Upper lobe of left lung (tissue), 6 donors: ENCODE results near the gene NINJ2. TPM values are rescaled to one million over a fixed set of nuclear protein-coding genes. Genes with fewer than 3 reads are reported as not detected.

ENCODE experiments used
- ATAC-seq, 2 donors: fragments of 200-7000 bp; cut with Tn5 transposase; one replicate each; pipeline ENCODE4 v1.9.1; 2022; ENCODE audit warnings: mild to moderate bottlenecking in 2 of 2, moderate library complexity in 2 of 2; ENCODE audit not compliant: low FRiP score in 2 of 2
- DNase-seq, 2 donors: peaks; one replicate each; pipeline ENCODE4 v3.0.0-alpha.2; 2019 to 2020
- H3K27ac ChIP-seq, 4 donors: fragments of 200-600 bp; sonication (generic); one replicate each; pipeline ENCODE4 v1.5.1; 2016 to 2019
- H3K27me3 ChIP-seq, 4 donors: fragments of 200-600 bp; sonication (generic); one replicate each; pipeline ENCODE4 v1.5.1; 2017 to 2019
- H3K36me3 ChIP-seq, 4 donors: fragments of 200-600 bp; sonication (generic); one replicate each; pipeline ENCODE4 v1.5.1; 2016 to 2019
- H3K4me1 ChIP-seq, 4 donors: fragments of 200-600 bp; sonication (generic); one replicate each; pipeline ENCODE4 v1.5.1; 2018 to 2019
- H3K4me3 ChIP-seq, 4 donors: fragments of 200-600 bp; sonication (generic); one replicate each; pipeline ENCODE4 v1.5.1; 2017 to 2019; ENCODE audit warnings: mild to moderate bottlenecking in 2 of 4, moderate library complexity in 1 of 4
- H3K9me3 ChIP-seq, 4 donors: fragments of 200-600 bp; sonication (generic); one replicate each; pipeline ENCODE4 v1.5.1; 2018 to 2019
- EP300 ChIP-seq, 4 donors: sonication (generic); formaldehyde crosslinking; IDR thresholded peaks; one replicate each; pipeline ENCODE4 v1.5.1; 2017; ENCODE audit warnings: antibody characterized with exemption in 4 of 4, control low read depth in 2 of 4
- POLR2A ChIP-seq, 4 donors: fragments of 450-650 bp; IDR thresholded peaks; one replicate each; pipeline ENCODE4 v1.5.1; 2016 to 2017; ENCODE audit warnings: antibody characterized with exemption in 4 of 4, mild to moderate bottlenecking in 2 of 4
- POLR2AphosphoS5 ChIP-seq, 2 donors: sonication (generic); formaldehyde crosslinking; IDR thresholded peaks; one replicate each; pipeline ENCODE4 v1.5.1; 2017; ENCODE audit warnings: antibody characterized with exemption in 2 of 2
- WGBS, 2 donors: methylation state at CpG; one replicate each; pipeline ENCODE4 v1.1.5; 2017 to 2018; 5-methylcytosine and 5-hydroxymethylcytosine counted together
- total RNA-seq, 6 donors: library from RNA; depleted of rRNA in 4 of 6; stranded (reverse); fragments of >200 nt in 4 of 6; gene quantifications; one replicate each; pipeline versions ENCODE4 v1.1.0 to v1.2.1, GENCODE V29; 2016 to 2021
- TF ChIP-seq, protein P1 (sequence below), 6 experiments: fragments of 450-650 bp in 4 of 6; fragments of 200-600 bp in 2 of 6; sonication (generic) in 2 of 6; IDR thresholded peaks; one replicate each; pipeline ENCODE4 v1.5.1; 2016 to 2019; ENCODE audit warnings: antibody characterized with exemption in 6 of 6
- donor health status: DM: no; HTN: no; CAD: no; lungs with moderate emphysema.
- donor health status: DM: no; HTN: yes; CAD: no; lungs with severe emphysema.

Gene NINJ2
- total RNA-seq, 6 donors from 2014 or later: 15.6 to 73.3 (median 36.2) TPM

DNA sequence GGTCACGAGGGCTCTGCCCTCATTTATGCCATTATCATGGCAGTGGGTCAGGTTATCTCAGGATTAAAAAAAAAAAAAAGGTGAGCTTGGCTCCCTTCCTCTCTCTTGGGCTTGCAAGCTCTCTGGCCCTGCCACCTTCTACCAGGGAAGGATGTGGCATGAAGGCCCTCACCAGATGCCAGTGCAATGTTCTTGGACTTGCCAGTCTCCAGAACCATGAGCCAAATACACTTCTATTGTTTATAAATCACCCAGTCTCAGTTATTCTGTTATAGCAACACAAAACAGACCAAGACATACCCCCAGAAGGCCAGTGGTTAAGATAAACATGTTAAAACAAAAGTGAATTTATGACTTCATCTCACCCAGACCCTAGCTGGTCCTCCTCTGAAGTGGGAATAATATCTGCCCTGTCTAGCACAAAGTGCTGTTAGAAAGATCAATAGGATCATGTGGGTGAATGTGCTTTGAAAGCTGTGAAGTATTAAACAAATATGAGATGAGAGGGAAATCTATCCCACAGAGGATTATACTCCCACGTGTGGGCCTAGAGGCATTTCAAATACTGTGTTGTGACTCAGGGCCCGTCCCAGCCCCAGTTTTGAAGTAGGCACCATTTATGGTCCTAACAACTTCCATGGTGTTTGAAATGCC, 88.6 kb downstream of the NINJ2 start:
- H3K4me1 ChIP-seq: peaks cover 24 to 60% (median 40%) of the 10 kb centered on the region in 4 donors
- no peak overlapping the region for H3K4me3 ChIP-seq
- H3K9me3 ChIP-seq: no peaks in the 10 kb centered on the region
- DNase-seq (peak in 1 of 2 donors; percentile 5), ATAC-seq (peak in 1 of 2 donors; percentile 0)
- TF ChIP-seq POLR2A (IDR thresholded peaks at IDR 0.05) (no peak), POLR2AphosphoS5 (IDR thresholded peaks at IDR 0.05) (no peak), EP300 (IDR thresholded peaks at IDR 0.05) (no peak)
- TF ChIP-seq, protein P1, sequence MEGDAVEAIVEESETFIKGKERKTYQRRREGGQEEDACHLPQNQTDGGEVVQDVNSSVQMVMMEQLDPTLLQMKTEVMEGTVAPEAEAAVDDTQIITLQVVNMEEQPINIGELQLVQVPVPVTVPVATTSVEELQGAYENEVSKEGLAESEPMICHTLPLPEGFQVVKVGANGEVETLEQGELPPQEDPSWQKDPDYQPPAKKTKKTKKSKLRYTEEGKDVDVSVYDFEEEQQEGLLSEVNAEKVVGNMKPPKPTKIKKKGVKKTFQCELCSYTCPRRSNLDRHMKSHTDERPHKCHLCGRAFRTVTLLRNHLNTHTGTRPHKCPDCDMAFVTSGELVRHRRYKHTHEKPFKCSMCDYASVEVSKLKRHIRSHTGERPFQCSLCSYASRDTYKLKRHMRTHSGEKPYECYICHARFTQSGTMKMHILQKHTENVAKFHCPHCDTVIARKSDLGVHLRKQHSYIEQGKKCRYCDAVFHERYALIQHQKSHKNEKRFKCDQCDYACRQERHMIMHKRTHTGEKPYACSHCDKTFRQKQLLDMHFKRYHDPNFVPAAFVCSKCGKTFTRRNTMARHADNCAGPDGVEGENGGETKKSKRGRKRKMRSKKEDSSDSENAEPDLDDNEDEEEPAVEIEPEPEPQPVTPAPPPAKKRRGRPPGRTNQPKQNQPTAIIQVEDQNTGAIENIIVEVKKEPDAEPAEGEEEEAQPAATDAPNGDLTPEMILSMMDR (IDR thresholded peaks at IDR 0.05): no peak
- H3K27ac ChIP-seq: peak overlapping the region in 2 of 4 donors; percentile 55 to 77
- H3K27me3 ChIP-seq: no peaks in the 10 kb centered on the region
- 69 to 78% methylated on average over 3 of the region's 3 CpGs for WGBS, 2 donors
- no peaks in the 10 kb centered on the region for H3K36me3 ChIP-seq

DNA sequence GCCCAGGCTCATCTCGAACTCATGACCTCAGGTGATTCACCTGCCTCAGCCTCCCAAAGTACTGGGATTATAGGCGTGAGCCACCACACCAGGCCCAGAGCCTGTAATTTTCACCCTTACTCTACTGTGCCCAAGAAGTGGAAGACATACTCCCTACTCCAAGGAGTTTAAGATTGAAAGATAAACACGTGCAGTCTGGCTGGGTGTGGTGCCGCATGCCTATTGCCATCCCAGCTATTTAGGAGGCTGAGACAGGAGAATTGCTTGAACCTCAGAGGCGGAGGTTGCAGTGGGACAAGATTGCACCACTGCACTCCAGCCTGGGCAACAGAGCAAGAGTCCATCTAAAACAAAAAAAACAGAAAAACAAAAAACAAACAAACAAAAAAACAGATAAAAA, 90.0 kb downstream of the NINJ2 start:
- DNase-seq: peak in 1 of 2 donors; percentile 11
- H3K4me1 ChIP-seq: peaks cover 21 to 51% (median 42%) of the 10 kb centered on the region in 4 donors
- TF ChIP-seq POLR2A (IDR thresholded peaks at IDR 0.05): no peak
- TF ChIP-seq POLR2AphosphoS5 (IDR thresholded peaks at IDR 0.05): no peak
- TF ChIP-seq, protein P1 (IDR thresholded peaks at IDR 0.05): no peak
- no peak for TF ChIP-seq EP300 (IDR thresholded peaks at IDR 0.05)
- H3K36me3 ChIP-seq: no peaks in the 10 kb centered on the region
- no peak for ATAC-seq
- H3K9me3 ChIP-seq: no peaks in the 10 kb centered on the region
- H3K27ac ChIP-seq: no peak overlapping the region
- no peaks in the 10 kb centered on the region for H3K27me3 ChIP-seq
- no peak overlapping the region for H3K4me3 ChIP-seq
- WGBS, 2 donors: 89 to 90% methylated on average over 5 of the region's 5 CpGs

DNA sequence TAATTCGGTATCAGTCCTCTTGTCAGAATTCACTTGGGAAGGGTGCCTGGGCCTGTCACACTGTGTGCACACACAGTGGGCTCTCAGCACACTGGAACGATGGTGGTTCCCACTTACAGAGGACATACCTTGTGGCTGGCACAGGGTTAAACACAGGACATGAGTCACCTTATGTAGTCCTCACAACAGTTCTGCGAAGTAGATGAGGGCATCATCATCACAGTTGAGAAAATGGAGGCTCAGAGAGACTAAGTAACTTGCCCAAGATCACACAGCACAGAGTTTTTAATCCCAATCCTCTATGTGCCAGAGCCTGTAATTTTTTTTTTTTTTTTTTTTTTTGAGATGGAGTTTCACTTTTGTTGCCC, 90.7 kb downstream of the NINJ2 start:
- WGBS, 2 donors: 80 to 90% methylated on average over 3 of the region's 3 CpGs
- no peaks in the 10 kb centered on the region for H3K36me3 ChIP-seq
- no peaks in the 10 kb centered on the region for H3K9me3 ChIP-seq
- ATAC-seq: no peak
- peak overlapping the region; percentile 75 to 88 (median 80) for H3K27ac ChIP-seq
- no peak for TF ChIP-seq POLR2A (IDR thresholded peaks at IDR 0.05)
- no peak for TF ChIP-seq POLR2AphosphoS5 (IDR thresholded peaks at IDR 0.05)
- TF ChIP-seq EP300 (IDR thresholded peaks at IDR 0.05): no peak
- TF ChIP-seq, protein P1 (IDR thresholded peaks at IDR 0.05): no peak
- H3K4me1 ChIP-seq: peaks cover 21 to 49% (median 41%) of the 10 kb centered on the region in 4 donors
- H3K4me3 ChIP-seq: no peak overlapping the region
- no peaks in the 10 kb centered on the region for H3K27me3 ChIP-seq
- peak in 1 of 2 donors; percentile 16 for DNase-seq

DNA sequence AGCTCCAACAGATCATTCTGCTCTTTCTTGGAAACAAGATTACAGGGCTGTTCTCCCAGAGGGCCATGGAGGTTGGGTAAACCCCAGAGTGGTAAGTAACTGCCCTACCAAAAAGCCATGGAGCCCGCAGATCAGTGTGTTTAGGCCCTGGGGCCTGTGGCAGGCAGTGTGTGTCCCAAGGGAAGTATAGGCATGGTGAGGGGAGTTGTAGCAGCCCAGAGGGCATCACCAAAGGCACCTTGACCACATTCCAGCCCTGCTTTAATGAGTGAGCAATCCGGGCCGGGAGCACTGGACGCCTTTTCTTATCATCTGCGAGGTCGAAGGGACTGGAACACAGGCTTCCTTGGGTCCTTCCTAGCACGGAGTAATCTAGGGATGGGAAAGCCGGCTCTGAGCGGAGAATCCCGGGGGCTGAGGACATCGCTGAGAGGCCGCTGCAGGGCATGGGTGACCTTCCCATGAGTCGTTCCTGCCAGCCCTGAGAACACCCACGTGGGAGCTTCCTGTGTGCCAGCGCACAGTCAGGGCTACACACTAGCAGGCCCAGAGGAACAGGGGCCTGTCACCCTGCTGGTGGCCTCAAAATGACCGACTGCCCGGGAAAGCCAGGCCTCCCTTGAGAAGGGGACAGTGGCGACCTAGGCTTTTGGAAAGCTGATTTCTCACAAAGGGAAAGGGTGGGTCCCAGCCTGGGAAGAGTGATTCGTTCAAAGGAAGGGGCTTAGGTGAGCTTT, 91.3 kb downstream of the NINJ2 start:
- DNase-seq (peak in 1 of 2 donors; percentile 19), ATAC-seq (no peak)
- Histone ChIP-seq H3K27me3 (no peaks in the 10 kb centered on the region), H3K4me1 (peaks cover 21 to 49% (median 41%) of the 10 kb centered on the region in 4 donors), H3K27ac (peak overlapping the region; percentile 75 to 88 (median 80)), H3K9me3 (no peaks in the 10 kb centered on the region), H3K36me3 (no peaks in the 10 kb centered on the region), H3K4me3 (no peak overlapping the region)
- TF ChIP-seq, protein P1 (IDR thresholded peaks at IDR 0.05): no peak
- no peak for TF ChIP-seq POLR2AphosphoS5 (IDR thresholded peaks at IDR 0.05)
- WGBS, 2 donors: 78 to 79% methylated on average over 11 to 16 of the region's 19 CpGs
